Stimulated activated CD4-positive, alpha-beta T cell treated with anti-CD3 and anti-CD28 coated beads, Interleukin-4, amount 100 ng/mL, for 48 hours (primary cell): ENCODE results near the gene SERPINE3.

Source experiments
- DNase-seq, 2 donors: peaks; one replicate each; pipeline ENCODE4 v3.0.0-alpha.2; 2020; ENCODE audit warnings: low read depth in 2 of 2

SERPINE3 gene

DNA sequence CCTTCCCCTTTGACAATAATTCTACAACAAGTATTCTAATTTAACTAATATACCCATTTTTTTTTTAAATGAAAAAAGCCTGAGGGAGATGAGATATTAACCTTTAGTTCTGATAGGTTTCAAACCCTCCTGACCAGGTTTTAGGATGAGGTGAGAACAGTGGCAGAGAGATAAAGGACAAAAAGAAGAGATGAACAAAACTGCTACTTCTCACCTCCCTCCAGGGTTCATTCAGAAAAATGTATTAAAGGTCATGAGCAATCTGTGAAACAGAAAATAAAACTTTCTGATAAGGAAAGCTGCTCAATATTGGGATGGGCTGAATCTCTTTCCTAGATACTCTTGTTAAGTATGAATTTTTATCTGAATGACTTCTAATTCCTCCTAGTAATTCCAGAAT lies 24.1 kb downstream of the SERPINE3 start:
- DNase-seq, result no peak

DNA sequence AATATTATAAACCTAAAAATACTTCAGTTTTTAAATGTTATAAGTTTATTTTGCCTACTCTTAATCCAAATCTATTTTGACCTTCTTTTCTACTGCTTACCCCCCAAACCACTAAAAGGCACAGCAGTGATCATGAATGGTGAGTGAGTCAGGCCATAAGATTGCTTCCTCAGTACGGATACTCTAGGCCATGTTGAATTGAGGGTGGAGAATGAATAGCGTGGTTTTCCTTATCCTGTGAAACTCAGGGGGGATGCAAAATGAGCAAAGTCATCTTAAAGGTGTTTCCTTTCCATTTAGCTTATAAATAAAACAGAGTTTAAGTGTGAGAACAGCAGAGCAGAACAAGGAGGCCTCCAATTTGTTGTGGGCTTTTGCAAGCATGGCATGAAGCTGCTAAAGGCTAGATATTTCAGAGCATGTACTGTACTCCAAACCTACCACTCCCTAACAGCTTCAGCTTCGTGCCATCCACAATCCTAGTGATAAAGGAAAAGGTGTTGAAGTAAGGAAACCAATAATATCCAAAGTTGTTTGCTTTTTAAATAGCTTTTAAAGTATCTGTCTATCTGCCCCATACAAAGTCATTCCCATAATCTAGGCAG lies 25.0 kb downstream of the SERPINE3 start:
- DNase-seq, result no peak

DNA sequence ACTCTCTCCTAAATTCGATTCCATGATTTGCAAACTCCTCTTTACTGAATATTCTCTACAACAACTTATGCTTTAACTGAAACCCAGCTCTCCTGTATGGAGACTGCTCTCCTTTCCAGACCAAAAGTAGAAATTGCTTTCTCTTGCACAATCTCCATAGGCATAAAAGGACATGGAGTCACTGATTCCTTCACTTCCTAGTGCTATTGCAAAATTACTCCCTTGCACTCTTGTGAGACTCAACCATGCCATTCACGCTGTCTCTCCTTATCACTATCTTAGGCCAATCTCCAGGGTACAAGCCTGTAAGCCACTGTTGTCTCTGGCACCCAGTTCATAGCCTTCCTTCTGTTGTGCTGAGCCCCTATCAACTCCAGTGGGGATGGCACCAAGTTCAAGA lies 30.6 kb downstream of the SERPINE3 start:
- DNase-seq, result no peak

DNA sequence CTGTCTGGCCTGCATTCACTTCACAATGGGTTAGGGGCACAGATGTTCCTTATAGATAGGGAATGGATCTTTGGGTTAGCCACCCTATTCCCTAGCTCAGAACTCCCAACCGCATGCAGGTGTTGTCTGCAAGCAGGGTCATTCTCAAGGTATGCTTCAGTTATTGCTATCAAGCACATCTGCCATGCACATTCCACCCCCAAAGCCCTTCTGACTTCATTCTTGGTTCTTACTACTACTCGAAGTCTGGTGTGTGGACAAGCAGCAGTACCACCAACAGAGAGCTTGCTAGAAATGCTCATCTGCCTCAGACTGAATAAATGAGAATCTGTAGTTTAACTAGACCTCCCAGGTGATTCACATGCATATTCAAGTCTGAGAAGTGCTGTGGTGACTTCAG lies 31.3 kb downstream of the SERPINE3 start:
- no peak for DNase-seq

DNA sequence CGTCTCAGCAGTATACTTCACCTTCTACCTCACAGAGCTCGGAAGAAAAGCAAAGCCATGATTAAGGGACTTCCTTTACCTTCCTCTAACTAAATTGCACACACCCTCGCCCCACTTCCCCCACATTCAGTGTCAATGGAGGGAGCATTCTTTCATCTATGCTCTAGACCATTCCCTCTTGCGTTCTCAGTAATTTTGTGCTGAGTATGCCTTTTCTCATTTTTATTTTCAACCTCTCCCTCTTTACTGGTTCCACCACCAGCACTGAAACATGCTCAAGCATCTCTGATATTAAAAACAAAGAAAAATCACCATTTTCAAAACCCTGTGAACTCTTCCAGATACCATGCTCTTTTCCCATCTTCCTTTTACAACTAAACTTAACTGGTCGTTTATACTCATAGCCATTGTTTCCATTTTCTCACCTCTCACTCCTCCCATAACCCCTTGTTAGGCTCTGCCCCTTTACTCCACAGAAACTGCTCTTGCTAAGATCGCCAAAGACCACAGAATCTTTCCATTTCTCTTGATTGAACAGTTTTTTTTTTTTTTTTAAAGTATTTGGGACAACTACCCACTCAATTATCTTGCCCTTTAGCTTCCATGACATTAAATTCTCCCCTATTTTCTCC lies 32.4 kb downstream of the SERPINE3 start:
- DNase-seq, result no peak

DNA sequence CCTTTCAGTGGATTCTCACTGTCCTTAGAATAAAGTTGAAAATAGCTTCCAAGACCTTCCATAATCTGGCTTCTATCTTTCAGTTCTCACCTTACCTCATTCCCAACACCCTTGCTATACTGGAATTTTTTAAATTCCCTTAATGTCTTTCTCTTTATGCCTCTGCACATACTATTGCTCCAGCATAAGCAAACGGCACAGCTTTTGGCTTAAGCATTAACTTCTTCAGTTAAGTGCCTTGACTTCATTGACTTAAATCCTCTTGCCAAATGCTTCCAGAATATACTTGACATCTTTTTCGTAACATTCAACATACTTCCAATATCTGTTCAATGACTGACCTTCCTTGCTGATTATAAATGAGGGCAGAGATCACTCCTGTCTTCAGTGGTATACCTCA lies 34.0 kb downstream of the SERPINE3 start:
- DNase-seq, result no peak

DNA sequence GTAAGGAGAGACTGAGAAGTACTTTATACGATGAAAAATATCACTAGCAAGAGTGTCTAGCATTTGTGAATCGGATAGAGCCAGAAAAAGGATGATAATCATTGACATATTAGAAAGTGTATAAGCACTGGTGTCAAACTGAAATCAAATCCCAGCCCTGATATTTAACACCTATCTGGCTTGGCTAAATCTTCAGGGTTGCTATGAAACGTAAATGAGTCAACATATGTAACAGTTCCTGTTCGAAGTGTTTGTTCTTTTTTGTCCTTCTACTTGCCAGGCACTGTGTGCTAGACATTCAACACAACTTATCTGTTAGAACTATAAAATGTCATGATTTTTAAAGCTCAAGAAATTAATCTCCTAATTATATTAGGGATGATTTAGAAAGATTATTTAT lies 40.8 kb downstream of the SERPINE3 start:
- no peak for DNase-seq

DNA sequence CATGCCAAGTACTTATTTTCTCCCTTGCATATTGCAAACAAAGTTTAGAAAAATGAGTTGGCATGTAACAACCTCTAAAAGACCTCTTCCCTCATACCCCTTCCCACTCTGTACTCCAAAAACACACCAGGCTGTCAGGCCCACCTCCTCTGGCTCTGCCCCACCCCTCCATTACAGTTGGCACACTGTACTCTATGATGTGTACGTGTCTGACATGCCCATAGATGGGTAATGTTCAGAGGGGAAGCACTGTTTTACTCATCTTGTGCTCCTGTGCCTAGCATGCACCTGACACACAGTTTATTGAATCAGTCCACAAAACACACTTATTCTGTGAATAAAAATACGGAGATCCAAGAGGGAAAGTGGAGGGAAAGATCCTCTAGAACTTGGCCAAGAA lies 45.6 kb downstream of the SERPINE3 start:
- no peak for DNase-seq

DNA sequence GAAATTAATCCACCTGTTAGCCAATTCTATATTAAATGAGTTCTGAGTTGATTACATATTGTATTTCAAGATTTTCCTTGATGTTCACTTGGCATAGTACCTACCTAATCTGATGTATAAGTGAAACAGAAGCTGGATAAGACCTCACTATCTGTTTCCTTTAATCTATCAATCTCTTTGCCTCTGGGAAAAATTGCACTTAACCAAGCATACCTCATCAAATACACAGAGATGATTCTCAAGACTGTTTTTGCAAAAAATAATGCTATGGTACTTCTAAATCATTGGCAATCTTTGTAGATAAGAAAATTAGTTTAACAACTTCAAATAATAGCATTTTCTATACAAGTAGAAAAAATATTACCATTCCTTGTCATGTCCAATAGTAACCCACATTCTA lies 55.2 kb downstream of the SERPINE3 start:
- no peak for DNase-seq

DNA sequence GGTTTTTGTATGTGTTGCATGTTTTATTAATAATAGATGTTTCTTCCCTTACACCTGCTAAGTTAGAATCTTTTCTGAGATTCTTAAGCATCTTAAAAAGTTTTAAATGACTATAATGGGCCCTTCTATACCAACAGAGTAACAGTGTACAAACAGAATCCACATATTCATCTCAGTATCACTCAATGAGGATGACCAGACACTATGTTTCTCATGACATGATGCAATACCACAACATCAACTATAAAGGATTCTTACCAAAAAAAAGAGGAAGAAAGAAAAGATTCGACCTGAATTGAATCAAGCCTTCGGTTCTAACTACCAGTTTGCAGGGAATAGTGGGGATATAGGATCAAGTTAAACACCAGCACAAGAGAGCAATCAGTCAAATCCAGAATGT lies 56.9 kb downstream of the SERPINE3 start:
- no peak for DNase-seq

DNA sequence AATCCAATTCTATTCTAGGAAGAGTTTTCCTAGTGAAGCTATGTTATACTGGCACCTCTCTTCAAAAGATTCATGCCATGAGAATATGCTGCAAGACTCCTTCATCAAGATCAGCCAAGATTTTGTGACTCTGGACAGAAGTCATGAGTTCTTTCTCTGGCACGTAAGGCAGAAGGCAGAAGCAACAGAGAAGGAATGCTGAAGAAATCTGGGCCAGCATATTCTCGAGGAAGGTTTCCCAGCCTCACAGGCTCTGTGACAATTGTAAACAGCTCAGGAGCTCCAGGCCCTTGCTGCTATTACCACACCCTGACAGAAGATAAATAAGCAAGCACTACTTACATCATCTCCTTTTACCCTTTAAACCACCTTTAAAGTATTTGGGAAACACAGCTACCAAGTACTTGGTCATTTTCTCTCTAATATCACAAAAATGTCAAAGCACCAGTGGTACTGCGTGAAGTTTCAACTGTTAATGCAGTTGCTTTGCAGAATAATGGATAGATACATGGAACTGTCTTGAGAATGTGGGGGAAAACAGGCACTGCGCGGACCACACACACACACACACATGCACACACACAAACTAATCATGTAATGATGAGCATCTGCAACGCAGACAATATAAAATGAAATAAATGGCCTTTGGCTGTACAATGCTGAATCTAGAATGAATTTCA lies 57.9 kb downstream of the SERPINE3 start:
- no peak for DNase-seq

DNA sequence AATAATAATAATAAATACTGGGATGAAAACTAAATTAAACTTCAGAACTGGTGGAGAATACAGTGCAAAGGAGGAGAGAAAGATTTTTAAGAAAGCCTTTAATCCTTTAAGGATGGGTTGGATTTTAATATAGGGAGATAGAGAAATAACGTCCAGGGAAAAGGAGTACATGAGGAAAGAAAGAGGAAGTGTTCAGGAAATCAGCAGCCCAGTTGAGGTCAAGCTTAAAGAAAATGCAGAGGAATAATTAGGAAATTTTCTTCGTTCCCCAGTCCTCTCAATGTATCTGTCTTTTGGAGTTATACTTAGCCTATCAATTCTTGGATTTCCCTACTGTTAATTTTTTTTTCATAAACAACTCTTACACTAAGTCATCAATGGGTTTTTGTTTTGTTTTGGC lies 65.7 kb downstream of the SERPINE3 start:
- DNase-seq, result no peak

DNA sequence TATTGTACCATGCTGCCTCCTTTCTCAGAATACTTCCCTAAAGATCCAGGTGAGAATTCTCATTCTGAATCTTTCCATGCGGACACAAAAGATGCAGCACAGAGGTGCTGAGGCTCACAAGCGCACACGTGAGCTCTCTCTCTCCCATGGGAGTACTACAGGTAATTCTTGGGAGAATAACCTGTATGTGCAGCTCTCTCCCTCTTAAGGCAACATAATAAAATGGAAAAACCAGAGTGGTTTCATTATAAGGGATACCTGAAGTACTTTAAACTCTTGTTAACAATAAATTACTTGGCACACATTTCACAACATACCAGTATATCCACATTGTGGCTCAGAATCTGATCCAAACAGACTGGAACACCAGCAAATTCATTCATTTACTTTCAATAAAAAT lies 72.9 kb downstream of the SERPINE3 start:
- DNase-seq, result no peak
